Epithelial cell of prostate (primary cell): ENCODE measurements around the gene MEIS3.
"Not testable (repeated sequence)": the region's sequence is repeated elsewhere in the genome, so short reads cannot be mapped to it uniquely, and the experiment has no call there.

Experiments used
- DNase-seq: peaks from one replicate; pipeline ENCODE4 v3.0.0-alpha.2; 2011; ENCODE audit warnings: low read depth, low spot score
- H3K27ac ChIP-seq: fragments of 450-650 bp; 2 replicates; pipeline ENCODE4 v1.5.1; 2017; ENCODE audit warnings: mild to moderate bottlenecking

The MEIS3 gene

DNA sequence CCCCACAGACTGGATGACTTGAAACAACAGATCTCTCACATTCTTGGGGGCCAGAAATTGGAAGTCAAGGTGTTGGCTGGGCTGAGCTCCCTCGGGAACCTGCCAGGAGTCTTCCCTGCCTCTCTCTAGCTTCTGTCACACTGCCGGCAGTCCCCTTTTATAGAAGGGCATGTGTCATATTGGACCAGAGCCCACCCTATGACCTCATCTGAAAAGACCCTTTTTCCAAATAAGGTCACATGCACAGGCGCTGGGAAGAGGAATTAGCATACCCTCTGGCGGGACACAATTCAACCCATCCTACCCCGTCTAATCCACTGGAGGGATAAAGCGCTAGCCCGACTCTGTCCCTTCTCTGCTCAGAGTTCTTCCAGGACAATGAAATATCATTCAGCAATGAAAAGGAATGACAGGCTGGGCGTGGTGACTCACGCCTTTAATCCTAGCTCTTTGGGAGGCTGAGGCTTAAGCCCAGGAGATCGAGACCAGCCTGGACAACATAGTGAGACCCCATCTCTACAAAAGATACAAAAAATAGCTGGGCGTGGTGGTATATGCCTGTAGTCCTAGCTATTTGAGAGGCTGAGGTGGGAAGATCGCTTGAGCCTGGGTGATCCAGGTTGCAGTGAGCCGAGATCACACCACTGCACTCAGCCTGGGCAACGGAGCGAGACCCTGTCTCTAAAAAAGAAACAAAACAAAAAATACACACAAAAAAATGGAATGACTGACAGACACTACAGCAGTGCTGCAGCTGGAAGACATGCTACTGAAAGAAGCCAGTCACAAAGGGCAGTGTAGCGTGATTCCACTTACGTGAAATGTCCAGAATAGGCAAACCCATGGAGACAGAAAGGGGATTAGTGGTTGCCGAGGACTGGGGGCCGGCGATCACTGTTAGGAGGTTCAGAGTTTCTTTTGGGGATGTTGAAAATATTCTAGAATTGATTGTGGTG is 28.5 kb downstream of the MEIS3 start:
- H3K27ac ChIP-seq: no peak overlapping the region
- no peak for DNase-seq

DNA sequence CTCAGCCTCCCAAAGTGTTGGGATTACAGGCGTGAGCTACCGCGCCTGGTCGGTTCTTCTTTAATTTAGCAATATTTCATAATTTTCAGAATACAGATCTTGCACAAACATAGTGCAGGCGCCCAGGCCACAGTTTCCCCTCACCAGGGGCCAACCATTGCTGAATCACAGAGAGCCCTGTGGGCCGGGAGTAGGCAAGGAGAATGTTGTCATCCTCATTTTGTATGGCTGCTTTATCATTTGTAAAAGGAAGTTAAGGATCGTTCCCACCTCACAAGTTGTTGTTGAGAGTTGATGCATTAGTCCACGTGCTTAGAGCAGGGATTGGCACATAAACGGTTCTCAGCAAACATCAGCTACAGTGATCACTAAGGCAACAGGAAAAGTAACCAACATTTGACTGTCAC is 30.2 kb downstream of the MEIS3 start:
- no peak for DNase-seq
- no peak overlapping the region for H3K27ac ChIP-seq

DNA sequence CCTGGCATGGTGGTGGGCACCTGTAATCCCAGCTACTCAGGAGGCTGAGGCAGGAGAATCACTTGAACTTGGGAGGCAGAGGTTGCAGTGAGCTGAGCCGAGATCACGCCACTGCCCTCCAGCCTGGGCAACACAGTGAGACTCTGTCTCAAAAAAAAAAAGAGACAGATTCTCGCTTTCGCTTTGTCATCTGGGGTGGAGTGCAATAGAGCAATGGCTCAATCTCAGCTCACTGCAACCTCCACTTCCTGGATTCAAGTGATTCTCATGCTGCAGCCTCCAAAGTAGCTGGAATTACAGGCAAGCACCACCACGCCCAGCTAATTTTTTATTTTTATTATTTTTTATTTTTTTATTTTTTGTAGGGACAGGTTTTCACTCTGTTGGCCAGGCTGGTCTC is 30.6 kb downstream of the MEIS3 start:
- DNase-seq, H3K27ac ChIP-seq: not testable (repeated sequence)

DNA sequence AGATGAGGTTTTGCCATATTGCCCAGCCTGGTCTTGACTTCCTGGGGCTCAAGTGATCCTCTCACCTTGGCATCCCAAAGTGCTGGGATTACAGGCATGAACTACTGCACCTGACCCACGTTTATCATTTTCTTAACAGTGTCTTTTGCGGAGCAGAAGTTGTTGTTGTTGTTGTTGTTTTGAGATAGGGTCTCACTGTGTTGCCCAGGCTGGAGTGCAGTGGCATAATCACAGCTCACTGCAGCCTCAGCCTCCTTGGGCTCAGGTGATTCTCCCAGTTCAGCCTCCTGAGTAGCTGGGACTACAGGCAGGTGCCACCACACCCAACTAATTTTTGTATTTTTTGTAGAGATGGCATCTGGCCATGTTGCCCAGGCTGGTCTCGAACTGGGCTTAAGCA is 31.7 kb downstream of the MEIS3 start:
- DNase-seq, H3K27ac ChIP-seq: not testable (repeated sequence)

DNA sequence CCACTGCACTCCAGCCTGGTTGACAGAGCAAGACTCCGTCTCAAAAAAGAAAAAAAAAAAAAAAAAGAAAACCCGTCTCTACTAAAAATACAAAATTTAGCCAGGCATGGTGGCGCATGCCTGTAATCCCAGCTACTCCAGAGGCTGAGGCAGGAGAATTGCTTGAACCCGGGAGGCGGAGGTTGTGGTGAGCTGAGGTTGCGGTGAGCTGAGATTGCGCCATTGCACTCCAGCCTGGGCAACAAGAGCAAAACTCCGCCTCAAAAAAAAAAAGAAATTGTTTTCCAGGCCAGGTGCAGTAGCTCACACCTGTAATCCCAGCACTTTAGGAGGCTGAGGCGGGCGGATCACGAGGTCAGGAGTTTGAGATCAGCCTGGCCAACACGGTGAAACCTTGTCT is 32.7 kb downstream of the MEIS3 start:
- not testable (repeated sequence) for DNase-seq, H3K27ac ChIP-seq

DNA sequence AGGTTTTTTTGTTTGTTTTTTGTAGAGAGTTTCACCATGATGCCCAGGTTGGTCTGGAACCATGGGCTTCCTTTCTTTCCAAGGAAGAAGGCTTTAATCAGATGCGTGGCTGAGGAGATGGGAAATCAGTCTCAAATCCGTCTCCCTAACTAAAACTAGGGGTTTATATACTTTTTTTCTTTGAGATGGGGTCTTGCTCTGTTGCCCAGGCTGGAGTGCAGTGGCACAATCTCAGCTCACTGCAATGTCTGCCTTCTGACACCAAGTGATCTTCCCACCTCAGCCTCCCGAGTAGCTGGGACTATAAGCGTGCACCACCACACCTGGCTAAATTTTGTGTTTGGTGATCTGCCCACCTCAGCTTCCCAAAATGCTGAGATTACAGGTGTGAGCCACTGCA is 34.8 kb downstream of the MEIS3 start:
- not testable (repeated sequence) for H3K27ac ChIP-seq

DNA sequence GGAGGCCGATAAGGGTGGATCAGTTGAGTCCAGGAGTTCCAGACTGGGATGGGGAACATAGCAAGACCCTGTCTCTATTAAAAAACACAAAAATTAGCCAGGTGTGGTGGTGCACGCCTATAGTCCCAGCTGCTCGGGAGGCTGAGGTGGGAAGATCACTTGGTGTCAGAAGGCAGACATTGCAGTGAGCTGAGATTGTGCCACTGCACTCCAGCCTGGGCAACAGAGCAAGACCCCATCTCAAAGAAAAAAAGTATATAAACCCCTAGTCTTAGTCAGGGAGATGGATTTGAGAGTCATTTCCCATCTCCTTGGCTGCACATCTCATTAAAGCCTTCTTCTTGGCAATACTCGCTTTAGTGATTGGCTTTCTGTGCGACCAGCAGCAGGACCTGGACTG is 35.4 kb downstream of the MEIS3 start:
- H3K27ac ChIP-seq, DNase-seq: not testable (repeated sequence)

More for the DNA sequence above, 34.8 kb downstream of the MEIS3 start:
- not testable (repeated sequence) for DNase-seq

DNA sequence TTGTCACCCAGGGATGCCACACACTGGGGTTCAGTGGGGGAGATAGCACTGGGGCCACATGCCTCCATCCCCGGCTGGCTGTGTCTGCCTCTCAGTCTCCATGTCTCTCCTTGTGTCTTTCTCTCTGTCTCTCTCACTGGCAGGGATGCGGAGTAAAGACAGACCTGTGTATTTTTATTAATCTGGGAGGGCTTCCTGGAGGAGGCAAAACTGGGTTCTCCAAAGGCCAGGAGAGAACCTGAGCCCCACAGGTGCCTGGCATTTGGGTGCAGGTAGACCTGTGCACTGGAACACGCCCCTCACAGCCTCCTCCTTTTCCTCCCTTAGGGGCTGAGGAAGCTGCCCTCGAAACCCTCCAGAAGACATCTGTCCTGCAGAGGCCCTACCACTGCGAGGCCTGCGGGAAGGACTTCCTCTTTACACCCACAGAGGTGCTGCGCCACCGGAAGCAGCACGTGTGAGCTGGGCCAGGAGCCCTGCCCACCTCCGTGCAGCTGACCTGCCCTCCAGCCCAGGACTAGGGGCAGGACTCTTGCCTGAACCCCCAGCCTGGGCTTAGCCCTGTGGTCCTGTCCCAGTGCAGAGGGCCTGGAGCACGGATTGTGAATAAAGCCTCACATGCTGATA is 37.6 kb downstream of the MEIS3 start:
- DNase-seq: no peak

DNA sequence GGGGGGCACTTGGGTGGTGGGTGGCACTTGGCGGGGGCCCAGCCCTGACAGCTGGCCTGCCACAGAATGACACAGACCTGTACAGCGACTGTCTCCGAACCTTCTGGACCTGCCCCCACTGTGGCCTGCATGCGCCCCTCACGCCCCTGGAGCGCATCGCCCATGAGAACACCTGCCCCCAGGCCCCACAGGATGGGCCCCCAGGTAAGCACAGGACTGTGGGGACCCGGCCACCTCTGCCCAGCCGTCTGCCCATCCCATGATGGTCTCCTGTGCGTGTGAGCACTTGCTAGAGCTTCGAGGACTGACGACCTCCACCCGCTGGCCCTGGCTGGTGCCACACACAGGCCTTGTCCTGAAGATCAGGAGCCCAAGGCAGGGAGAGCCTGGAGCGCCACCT is 38.2 kb downstream of the MEIS3 start:
- no peak overlapping the region for H3K27ac ChIP-seq
- DNase-seq: no peak

More for the DNA sequence above, 37.6 kb downstream of the MEIS3 start:
- no peak overlapping the region for H3K27ac ChIP-seq

DNA sequence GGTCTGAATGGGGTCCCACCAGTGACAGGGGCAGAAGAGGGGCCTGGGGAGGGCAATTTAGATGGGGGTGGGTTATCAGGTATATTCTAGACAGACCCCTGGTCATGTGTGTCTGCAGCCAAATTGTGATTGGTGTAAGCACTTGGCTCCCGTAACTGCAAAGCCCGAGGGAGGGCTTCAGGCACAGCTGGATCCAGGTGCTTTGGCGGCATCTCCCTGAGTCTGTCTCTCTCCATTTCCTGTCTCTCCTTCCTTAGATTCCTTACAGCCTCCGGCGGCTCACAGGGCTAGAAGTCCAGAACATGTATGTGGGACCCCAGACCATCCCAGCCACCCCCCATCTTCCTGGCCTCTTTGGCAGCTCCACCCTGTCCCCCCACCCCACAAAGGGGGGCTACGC is 38.8 kb downstream of the MEIS3 start:
- no peak for DNase-seq
- H3K27ac ChIP-seq: no peak overlapping the region

DNA sequence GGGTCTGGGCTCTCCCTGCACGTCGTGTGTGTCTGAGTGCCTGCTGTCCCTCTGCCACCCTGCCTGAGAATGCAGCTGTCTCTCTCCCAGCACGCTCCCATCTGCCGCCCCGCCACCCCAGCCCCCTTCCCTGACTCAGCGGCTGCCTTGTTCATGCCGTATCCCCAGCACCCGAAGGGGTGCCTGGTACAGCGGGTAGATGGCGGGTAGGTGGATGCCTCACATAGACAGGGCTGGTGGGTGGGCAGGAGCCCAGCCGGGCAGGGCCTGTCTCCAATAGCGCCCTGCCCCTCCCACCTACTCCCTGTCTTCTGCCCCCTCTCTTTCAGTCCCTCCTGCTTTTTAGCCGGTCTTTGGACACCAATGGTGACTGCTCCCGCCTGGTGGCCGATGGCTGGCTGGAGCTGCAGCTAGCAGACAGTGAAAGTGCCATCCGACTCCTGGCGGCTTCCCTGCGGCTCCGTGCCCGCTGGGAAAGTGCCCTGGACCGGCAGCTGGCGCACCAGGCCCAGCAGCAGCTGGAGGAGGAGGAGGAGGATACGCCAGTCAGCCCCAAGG is 39.9 kb downstream of the MEIS3 start:
- no peak overlapping the region for H3K27ac ChIP-seq
- DNase-seq: no peak

DNA sequence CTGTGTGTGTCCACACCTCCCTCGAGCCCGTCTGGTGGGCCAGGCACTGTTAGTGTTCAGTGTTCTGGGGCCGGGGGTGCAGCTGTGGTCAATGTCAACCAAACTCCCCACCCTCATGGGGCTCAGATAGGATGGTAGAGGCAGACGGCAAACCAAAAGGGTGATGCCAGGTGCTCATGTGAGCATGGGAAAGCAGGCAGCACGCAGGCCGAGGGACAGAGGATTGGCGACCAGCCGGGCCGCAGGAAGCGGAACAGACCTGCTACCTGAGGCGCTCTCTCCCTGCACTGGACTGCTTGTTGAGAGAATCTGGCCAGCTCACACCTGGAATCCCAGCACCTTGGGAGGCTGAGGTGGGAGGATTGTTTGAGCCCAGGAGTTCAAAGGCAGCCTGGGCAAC is 41.1 kb downstream of the MEIS3 start:
- no peak for DNase-seq
- H3K27ac ChIP-seq: no peak overlapping the region

DNA sequence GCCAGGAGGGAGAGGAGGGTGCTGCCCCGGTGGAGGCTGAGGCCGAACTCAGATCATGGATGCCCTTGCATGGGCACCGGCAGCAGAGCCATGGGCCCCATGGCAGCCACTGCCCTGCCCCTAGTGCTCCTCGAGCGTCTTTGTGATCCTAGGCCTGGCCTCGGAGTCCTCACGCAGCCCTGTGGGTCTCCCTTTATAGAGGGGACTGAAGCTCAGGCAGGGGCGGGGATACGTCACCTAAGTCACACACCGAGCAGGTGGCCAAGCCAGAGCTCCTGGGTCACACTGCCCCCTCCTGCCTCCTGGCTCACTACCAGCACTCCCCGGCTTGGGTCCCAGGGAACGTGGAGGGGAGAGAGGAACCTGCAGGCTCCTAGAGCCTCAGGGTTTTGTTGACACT is 41.5 kb downstream of the MEIS3 start:
- no peak for DNase-seq

DNA sequence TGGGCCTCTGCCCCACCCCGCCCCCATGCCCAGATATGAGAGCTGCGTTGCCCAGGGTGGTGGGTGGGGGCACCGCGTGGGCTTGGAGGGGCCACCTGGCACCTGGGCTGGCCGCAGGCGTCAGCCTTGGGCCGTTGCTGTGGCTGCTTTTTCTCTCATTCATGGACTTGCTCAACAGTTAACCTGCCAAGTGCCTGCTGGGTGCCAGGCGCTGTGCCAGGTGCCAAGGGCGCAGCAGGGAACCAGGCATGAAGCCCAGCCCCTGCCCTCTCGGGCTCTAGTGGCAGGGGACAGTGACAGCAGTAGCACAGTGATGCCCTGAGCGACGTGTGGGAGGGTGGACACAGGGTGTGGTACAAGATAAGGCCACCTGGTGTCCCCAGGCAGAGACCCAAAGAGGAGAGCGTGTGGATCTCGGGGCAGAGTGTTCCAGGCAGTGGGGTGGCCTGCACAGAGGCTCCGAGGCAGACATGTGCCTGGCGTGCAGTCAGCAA is 42.1 kb downstream of the MEIS3 start:
- H3K27ac ChIP-seq: no peak overlapping the region
- DNase-seq: no peak

More for the DNA sequence above, 41.5 kb downstream of the MEIS3 start:
- no peak overlapping the region for H3K27ac ChIP-seq

DNA sequence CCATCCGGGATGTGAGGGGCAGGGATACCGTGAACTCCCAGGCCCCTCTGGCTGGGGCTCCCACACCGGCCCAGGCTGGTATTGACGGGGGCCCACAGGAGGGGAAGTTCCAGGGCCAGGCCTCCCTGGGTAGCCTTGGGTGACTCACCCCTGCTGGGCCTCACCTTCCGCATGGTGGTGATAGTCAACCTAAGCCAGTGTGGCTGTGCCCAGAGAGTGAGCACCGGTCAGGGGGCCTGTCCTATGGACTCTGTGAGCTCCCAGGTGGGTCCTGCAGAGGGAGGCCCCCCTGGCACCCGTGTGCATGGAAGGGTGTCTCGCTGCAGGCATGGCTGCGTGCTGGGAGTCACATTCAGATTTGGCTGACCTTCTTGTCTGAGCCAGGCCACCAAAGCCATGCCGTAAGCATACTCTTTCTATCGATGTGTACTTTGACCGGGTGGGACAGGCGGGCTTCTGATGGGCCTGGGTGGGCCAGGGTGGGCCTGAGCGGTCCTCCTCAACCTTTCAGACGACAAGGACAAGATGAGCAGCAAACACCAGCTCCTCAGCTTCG is 42.7 kb downstream of the MEIS3 start:
- no peak overlapping the region for H3K27ac ChIP-seq
- no peak for DNase-seq

DNA sequence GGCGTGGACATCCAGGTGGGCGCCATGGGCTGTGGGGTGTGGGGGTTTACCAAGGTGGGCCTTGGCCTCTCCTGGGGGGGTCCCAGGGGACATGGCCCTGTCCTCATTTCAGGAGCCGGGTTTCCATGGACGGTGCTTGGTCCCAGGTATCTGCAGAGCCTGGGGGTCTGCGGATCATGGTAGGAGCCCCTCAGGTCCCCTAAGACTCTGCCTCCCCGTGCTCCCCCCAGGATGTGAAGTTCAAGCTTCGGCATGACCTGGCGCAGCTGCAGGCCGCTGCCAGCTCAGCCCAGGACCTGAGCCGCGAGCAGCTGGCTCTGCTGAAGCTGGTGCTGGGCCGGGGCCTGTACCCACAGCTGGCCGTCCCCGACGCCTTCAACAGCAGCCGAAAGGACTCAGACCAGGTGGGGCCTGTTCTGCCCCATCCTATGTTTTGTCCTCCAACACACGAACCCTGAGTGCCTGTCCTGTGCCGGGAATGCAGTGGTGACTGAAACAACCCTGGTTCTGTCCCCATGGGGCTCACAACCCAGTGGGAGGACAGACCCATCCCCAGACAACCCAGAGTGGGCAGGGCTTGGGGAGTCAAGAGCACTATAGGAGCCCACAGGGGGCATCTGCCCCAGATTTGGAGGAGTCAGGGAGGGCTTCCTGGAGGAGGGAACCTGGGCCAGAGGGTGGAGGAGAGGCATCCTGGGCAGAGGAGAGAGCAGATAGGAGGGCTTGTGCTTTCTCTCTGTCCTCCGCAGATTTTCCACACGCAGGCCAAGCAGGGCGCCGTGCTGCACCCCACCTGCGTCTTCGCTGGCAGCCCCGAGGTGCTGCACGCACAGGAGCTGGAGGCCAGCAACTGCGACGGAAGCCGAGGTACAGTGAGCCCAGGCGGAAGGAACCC is 43.4 kb downstream of the MEIS3 start:
- no peak for DNase-seq
- H3K27ac ChIP-seq: no peak overlapping the region

DNA sequence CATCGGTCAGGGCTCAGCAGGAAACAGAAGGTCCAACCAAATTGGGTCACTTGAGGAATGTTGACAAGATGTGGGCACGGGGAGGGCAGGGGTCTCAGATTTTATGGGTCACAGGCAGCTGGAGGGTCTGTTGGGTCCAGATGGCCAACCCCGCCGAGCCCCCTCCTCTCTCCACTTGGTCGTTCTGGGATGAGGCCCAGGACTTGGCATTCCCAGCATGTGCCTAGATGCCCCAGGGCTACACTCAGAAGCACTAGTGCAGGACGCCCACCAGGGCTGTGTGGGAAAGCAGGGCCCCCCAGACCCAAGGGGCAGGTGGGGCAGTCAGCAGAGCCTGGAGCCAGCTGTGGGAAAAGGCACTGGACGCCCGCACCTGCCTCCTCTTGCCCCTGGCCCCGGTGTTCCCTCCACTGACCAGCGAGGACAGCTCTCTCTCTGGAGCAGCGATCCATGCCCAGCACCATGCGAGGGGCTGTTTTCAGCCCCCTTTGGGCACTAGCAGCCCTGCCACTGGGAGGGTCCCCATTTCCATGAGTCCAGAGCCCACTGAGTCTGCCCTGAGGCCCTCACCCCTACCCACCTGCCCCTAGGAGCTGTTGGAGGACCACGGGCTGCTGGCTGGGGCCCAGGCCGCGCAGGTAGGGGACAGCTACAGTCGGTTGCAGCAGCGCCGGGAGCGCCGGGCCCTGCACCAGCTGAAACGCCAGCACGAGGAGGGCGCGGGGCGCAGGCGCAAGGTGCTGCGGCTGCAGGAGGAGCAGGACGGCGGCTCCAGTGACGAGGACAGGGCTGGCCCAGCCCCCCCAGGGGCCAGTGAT is 44.2 kb downstream of the MEIS3 start:
- no peak overlapping the region for H3K27ac ChIP-seq
- no peak for DNase-seq

DNA sequence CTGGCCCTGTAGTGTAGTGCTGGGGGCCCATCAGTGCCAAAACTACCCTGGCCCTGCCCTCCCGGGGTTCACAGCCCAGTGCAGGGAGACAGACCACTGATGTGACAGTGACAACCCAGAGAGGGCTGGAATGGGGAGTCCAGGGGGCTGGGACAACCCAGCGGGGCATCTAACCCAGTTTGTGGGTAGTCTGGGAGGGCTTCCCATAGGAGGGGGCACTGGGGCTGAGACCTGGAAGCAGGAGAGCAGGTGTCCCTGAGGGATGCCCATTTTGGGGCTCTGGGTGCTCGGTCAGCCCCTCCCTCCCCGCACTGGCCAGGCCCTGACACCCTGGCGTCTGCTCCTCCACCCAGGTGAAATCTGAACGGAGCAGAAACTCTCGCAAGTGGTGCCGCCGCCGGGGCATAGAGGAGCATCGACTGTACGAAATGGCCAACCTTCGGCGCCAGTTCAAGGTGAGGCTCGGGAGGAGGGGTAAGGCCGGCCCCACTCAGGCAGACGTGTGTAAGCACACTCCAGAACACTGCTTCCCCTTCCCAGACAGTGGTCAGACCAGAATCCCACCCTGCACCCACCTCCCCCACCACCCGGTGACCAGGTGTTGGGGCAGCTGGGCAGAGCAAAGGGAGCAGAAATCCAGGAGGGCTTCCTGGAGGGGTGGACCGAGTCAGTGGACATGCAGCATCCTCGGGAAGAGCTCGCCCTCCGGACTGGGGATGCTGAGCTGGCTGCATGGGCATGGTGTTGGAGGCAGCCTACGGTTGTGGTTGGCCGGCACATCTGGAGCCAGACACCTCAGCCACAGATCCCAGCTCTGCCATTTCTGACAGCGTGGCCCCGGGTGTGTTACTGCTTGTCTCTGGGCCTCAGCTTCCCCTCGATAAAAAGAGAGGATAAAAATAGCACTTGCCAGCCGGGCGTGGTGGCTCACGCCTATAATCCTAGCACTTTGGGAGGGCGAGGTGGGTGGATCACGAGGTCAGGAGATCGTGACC is 45.8 kb downstream of the MEIS3 start:
- H3K27ac ChIP-seq: no peak overlapping the region
- no peak for DNase-seq
